Caki2 (cell line): ENCODE measurements around the gene IRX4. TPM values are rescaled to one million over a fixed set of nuclear protein-coding genes. Genes with fewer than 3 reads are reported as not detected.

Source experiments
- DNase-seq: peaks from one replicate; pipeline ENCODE4 v3.0.0-alpha.2; 2015; ENCODE audit warnings: low read depth
- in situ Hi-C: cut with HindIII; loops from 2 replicates; pipeline ENCODE4 v1.10.0; 2016; ENCODE audit warnings: low sequenced_read_pairs, low pct_unique_long_range_greater_than_20kb, mixed read lengths
- total RNA-seq: library from RNA; depleted of rRNA; stranded (reverse); fragments of >200 nt; shearing (Covaris generic); gene quantifications from 2 replicates; pipeline ENCODE4 v1.2.3, GENCODE V29; 2014; ENCODE audit warnings: low replicate concordance

The IRX4 gene
- total RNA-seq, 1 experiment from 2014 or later = not detected

- in situ Hi-C loops = no loop called here
Observed at GRCh38 chr5:1896602-1897376, 14.1 kb upstream of the IRX4 start.

GRCh38 chr5:1895739-1896420 lies 13.2 kb upstream of the IRX4 start:
- no peak for DNase-seq
- in situ Hi-C loops = no loop called here

More at GRCh38 chr5:1896602-1897376, 14.1 kb upstream of the IRX4 start:
- no peak for DNase-seq

GRCh38 chr5:1894243-1894642 lies 11.5 kb upstream of the IRX4 start:
- in situ Hi-C loops = no loop called here
- DNase-seq = no peak

- in situ Hi-C loops = no loop called here
- no peak for DNase-seq
Observed at GRCh38 chr5:1893754-1894153, 11.0 kb upstream of the IRX4 start.

GRCh38 chr5:1892685-1893445 lies 10.1 kb upstream of the IRX4 start:
- no peak for DNase-seq
- in situ Hi-C loops = no loop called here

GRCh38 chr5:1892211-1892610 lies 9.5 kb upstream of the IRX4 start:
- no peak for DNase-seq
- in situ Hi-C loops = no loop called here

- in situ Hi-C loops = no loop called here
- DNase-seq = no peak
Observed at GRCh38 chr5:1891391-1891790, 8.7 kb upstream of the IRX4 start.

- DNase-seq = no peak
- in situ Hi-C loops = no loop called here
Observed at GRCh38 chr5:1890296-1890695, 7.6 kb upstream of the IRX4 start.

GRCh38 chr5:1889321-1890065 lies 6.8 kb upstream of the IRX4 start:
- in situ Hi-C loops = no loop called here
- no peak for DNase-seq

- DNase-seq = no peak
- in situ Hi-C loops = no loop called here
Observed at GRCh38 chr5:1888541-1889251, 6.0 kb upstream of the IRX4 start.

- no peak for DNase-seq
- in situ Hi-C loops = no loop called here
Observed at GRCh38 chr5:1887588-1888360, 5.0 kb upstream of the IRX4 start.

GRCh38 chr5:1886846-1887587 lies 4.3 kb upstream of the IRX4 start:
- in situ Hi-C loops = no loop called here
- DNase-seq = no peak

- DNase-seq = no peak
- in situ Hi-C loops = no loop called here
Observed at GRCh38 chr5:1885868-1886845, 3.4 kb upstream of the IRX4 start.

GRCh38 chr5:1885404-1885755 lies 2.7 kb upstream of the IRX4 start:
- in situ Hi-C loops = no loop called here
- no peak for DNase-seq

GRCh38 chr5:1884678-1885403 lies 2.1 kb upstream of the IRX4 start:
- DNase-seq = no peak
- in situ Hi-C loops = no loop called here
